ENCODE results near the gene NOS1AP. TPM values are rescaled to one million over a fixed set of nuclear protein-coding genes. Genes with fewer than 3 reads are reported as not detected.

NOS1AP gene
- under 0.01 TPM for total RNA-seq

GRCh38 chr1:162069334-162070093, at the start of gene NOS1AP:
Gene NOS1AP (plus strand): TSS chr1:162069691. CDS start chr1:162070178, 487 bp downstream.
- H3K27me3 ChIP-seq (ENCODE audit: insufficient read depth, low read length) = peaks cover 59% of the 10 kb centered on the region

GRCh38 chr1:162020150-162020549, 49.3 kb upstream of the NOS1AP start:
- Histone ChIP-seq H3K9me3 (ENCODE audit: low read depth, low read length) (no peaks in the 10 kb centered on the region), H3K4me1 (ENCODE audit: insufficient read depth, low read length) (peaks cover 13% of the 10 kb centered on the region), H3K4me3 (ENCODE audit: low read length) (no peak overlapping the region), H3K27me3 (ENCODE audit: insufficient read depth, low read length) (peaks cover 13% of the 10 kb centered on the region)

More at GRCh38 chr1:162069334-162070093, at the start of gene NOS1AP:
- H3K9me3 ChIP-seq (ENCODE audit: low read depth, low read length) = no peaks in the 10 kb centered on the region
- peak within 1 kb of the TSS; percentile 44 for H3K4me3 ChIP-seq (ENCODE audit: low read length)
- H3K4me1 ChIP-seq (ENCODE audit: insufficient read depth, low read length) = peaks cover 18% of the 10 kb centered on the region

GRCh38 chr1:162021124-162021523, 48.4 kb upstream of the NOS1AP start:
- H3K27me3 ChIP-seq (ENCODE audit: insufficient read depth, low read length) = peaks cover 21% of the 10 kb centered on the region
- H3K9me3 ChIP-seq (ENCODE audit: low read depth, low read length) = no peaks in the 10 kb centered on the region
- no peak overlapping the region for H3K4me3 ChIP-seq (ENCODE audit: low read length)
- peaks cover 13% of the 10 kb centered on the region for H3K4me1 ChIP-seq (ENCODE audit: insufficient read depth, low read length)

GRCh38 chr1:162022626-162023025, 46.9 kb upstream of the NOS1AP start:
- Histone ChIP-seq H3K9me3 (ENCODE audit: low read depth, low read length) (no peaks in the 10 kb centered on the region), H3K4me1 (ENCODE audit: insufficient read depth, low read length) (peaks cover 13% of the 10 kb centered on the region), H3K27me3 (ENCODE audit: insufficient read depth, low read length) (peaks cover 30% of the 10 kb centered on the region), H3K4me3 (ENCODE audit: low read length) (no peak overlapping the region)

GRCh38 chr1:162023181-162023546, 46.3 kb upstream of the NOS1AP start:
- peaks cover 31% of the 10 kb centered on the region for H3K27me3 ChIP-seq (ENCODE audit: insufficient read depth, low read length)
- H3K9me3 ChIP-seq (ENCODE audit: low read depth, low read length) = no peaks in the 10 kb centered on the region
- peaks cover 13% of the 10 kb centered on the region for H3K4me1 ChIP-seq (ENCODE audit: insufficient read depth, low read length)
- peak overlapping the region; percentile 44 for H3K4me3 ChIP-seq (ENCODE audit: low read length)

DNA sequence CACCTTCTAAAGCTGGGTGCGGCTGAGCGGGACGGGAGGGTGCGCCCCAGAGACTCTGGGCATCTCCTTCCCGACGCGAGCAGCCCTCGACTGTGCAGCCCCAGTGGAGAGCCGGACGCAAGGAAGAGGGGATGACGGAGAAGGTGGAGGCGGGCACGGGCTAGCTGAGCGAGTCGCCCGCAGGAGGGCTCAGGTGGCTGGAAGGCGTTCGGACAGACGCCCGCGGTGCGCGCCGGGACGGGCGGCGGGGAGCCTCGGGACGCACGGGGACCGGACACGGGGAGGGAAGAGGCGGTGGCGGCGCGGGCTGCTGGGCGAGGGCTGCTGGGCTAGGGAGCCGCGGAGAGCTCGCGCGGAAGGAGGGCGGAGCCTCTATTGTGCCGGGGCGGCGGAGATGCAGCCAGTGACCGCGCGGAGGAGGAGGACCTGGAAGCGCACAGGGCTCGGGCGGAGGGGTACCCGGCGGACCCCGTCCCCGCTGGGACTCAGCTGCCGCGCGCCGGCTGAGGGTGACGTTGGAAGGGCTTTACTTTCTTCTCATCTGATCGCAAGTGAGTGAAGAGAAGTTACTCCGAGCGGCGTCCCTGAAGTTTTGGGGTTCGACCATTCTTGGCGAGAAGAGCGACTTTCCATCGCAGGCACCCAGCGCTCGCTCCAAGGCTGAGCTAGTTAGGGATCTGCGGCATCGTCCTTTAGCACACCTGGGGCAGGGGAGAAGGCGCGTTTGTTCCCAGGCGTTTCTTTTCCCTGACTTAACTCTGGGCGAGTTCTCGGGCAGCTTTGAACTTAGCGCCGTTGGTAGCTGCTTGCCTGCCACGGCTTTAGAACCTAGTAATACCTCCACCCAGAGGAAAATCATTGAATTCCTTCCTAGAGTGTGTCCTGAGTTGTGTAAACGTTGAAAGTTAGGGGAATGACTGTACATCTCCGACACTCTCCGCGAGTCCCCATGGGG, 45.7 kb upstream of the NOS1AP start, which contains the start of gene OLFML2B:
Gene OLFML2B (minus strand): TSS at position 323 of the 955 bp plus-strand sequence. CDS start 439 bp downstream, outside the sequence.
- no peaks in the 10 kb centered on the region for H3K9me3 ChIP-seq (ENCODE audit: low read depth, low read length)
- peaks cover 19% of the 10 kb centered on the region for H3K4me1 ChIP-seq (ENCODE audit: insufficient read depth, low read length)
- H3K27me3 ChIP-seq (ENCODE audit: insufficient read depth, low read length) = peaks cover 33% of the 10 kb centered on the region
- H3K4me3 ChIP-seq (ENCODE audit: low read length) = peak within 1 kb of the TSS; percentile 44

GRCh38 chr1:162025541-162025940, 44.0 kb upstream of the NOS1AP start:
- Histone ChIP-seq H3K27me3 (ENCODE audit: insufficient read depth, low read length) (peaks cover 33% of the 10 kb centered on the region), H3K9me3 (ENCODE audit: low read depth, low read length) (no peaks in the 10 kb centered on the region), H3K4me1 (ENCODE audit: insufficient read depth, low read length) (peaks cover 24% of the 10 kb centered on the region), H3K4me3 (ENCODE audit: low read length) (no peak overlapping the region)

DNA sequence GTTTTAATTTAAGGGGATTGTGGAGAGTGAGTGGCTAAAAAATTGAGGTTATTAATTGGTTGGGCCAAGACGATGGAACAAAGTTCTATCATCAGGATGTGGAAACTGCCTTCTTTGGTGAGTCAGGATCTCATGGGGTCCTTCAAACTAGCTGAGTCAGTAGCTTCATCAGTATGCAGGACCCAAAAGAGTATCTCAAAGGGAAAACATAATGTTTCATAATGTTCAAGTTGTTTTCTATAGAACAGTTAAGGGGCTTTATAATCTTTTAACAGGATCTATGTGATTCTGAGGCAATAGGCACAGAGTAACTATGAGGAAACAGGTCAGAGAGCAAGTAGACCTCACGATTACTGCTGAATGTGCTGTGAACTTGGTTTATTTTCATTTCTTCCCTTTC, 42.6 kb upstream of the NOS1AP start:
- H3K4me1 ChIP-seq (ENCODE audit: insufficient read depth, low read length) = peaks cover 24% of the 10 kb centered on the region
- no peak overlapping the region for H3K4me3 ChIP-seq (ENCODE audit: low read length)
- peaks cover 33% of the 10 kb centered on the region for H3K27me3 ChIP-seq (ENCODE audit: insufficient read depth, low read length)
- H3K9me3 ChIP-seq (ENCODE audit: low read depth, low read length) = no peaks in the 10 kb centered on the region

DNA sequence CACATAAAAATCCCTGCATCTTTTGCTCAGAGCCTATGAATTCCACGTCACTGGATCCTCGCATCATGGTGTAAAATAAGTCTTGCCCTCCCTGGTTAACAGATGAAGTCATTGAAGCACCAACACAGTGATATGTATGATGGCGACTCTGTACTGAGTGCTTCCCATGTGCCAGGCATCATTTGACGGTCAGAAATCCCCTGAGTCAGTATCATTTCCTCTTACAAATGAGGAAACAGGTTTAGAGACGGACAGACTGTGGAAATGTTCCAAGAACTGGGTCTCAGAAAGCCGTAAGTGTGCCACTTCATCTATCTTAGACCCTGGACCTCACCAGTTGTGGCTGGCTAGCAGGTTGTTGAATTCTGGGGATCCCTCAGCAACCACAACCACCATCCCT, 40.8 kb upstream of the NOS1AP start:
- H3K27me3 ChIP-seq (ENCODE audit: insufficient read depth, low read length) = peaks cover 23% of the 10 kb centered on the region
- no peaks in the 10 kb centered on the region for H3K9me3 ChIP-seq (ENCODE audit: low read depth, low read length)
- H3K4me3 ChIP-seq (ENCODE audit: low read length) = no peak overlapping the region
- peaks cover 18% of the 10 kb centered on the region for H3K4me1 ChIP-seq (ENCODE audit: insufficient read depth, low read length)

GRCh38 chr1:162029157-162029556, 40.3 kb upstream of the NOS1AP start:
- Histone ChIP-seq H3K4me3 (ENCODE audit: low read length) (no peak overlapping the region), H3K9me3 (ENCODE audit: low read depth, low read length) (no peaks in the 10 kb centered on the region)

DNA sequence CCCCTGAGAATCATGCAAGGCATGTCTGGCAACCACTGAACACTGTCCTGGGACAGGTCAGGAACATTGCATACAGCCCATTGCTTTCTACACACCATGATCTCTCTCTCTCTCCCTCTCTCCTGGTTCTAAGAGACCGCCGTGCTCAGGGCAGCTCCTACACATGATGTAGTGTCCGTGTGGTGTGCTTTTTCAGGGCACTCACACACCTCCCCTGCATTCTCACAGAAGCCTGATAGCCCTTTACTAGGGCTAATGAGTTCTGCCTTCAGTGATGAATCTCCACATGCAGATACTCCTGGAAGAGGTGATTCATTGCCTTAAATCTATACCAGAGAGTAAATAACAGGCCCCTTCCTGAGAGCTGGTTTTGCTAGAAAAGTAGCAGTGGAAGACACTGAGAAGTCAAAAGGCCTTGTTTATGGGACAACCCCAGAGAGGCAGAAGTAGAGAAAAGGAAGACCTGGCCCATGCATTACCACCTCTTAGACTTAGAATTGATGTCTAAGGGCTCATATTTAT, 38.7 kb upstream of the NOS1AP start:
- Histone ChIP-seq H3K9me3 (ENCODE audit: low read depth, low read length) (no peaks in the 10 kb centered on the region), H3K27me3 (ENCODE audit: insufficient read depth, low read length) (peaks cover 14% of the 10 kb centered on the region), H3K4me3 (ENCODE audit: low read length) (no peak overlapping the region), H3K4me1 (ENCODE audit: insufficient read depth, low read length) (peaks cover 11% of the 10 kb centered on the region)

More at GRCh38 chr1:162029157-162029556, 40.3 kb upstream of the NOS1AP start:
- Histone ChIP-seq H3K4me1 (ENCODE audit: insufficient read depth, low read length) (peaks cover 14% of the 10 kb centered on the region), H3K27me3 (ENCODE audit: insufficient read depth, low read length) (peaks cover 23% of the 10 kb centered on the region)

DNA sequence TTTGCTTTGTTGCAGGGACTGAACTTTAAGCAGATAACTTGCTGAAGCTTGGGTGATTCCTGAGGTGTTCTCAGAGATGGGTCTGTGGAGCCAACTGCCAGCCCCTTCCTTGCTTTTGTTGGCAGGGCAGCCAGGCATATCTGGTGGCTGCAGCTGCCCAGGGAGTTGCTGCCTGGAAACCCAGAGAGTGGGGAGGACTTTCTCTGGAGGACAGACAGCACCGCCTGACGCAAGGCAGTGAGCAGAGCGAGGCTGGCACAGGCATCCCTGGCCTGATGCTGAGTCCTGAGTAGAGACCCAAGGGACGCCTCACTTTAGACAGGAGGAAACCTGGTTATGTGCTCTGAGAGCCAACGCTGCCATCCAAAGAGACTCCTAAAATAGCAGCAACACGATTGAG, 36.1 kb upstream of the NOS1AP start:
- Histone ChIP-seq H3K27me3 (ENCODE audit: insufficient read depth, low read length) (no peaks in the 10 kb centered on the region), H3K4me1 (ENCODE audit: insufficient read depth, low read length) (peaks cover 9% of the 10 kb centered on the region), H3K9me3 (ENCODE audit: low read depth, low read length) (no peaks in the 10 kb centered on the region), H3K4me3 (ENCODE audit: low read length) (no peak overlapping the region)

DNA sequence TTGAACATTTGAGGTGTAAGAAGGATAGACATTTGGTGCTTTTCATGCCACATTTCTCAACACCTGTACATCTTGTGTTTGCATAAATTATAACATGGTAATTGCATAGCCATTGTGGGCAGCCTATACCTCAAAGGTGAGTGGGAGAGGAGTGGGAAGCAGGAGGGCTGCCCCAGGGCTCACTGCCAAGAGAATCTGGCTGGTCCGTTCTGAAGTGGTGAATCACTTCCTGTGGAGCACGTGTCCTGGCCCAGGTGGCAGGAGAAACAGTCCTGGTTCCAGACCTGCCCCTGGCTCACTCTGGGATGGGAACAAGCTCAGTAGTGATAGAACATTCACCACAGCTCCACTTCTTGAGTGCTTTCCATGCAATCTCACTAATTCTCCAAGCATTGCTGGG, 34.2 kb upstream of the NOS1AP start:
- Histone ChIP-seq H3K9me3 (ENCODE audit: low read depth, low read length) (no peaks in the 10 kb centered on the region), H3K27me3 (ENCODE audit: insufficient read depth, low read length) (no peaks in the 10 kb centered on the region), H3K4me3 (ENCODE audit: low read length) (no peak overlapping the region), H3K4me1 (ENCODE audit: insufficient read depth, low read length) (no peaks in the 10 kb centered on the region)

- Histone ChIP-seq H3K4me1 (ENCODE audit: insufficient read depth, low read length) (no peaks in the 10 kb centered on the region), H3K4me3 (ENCODE audit: low read length) (no peak overlapping the region), H3K9me3 (ENCODE audit: low read depth, low read length) (no peaks in the 10 kb centered on the region), H3K27me3 (ENCODE audit: insufficient read depth, low read length) (no peaks in the 10 kb centered on the region)
These were observed 33.3 kb upstream of the NOS1AP start for GRCh38 chr1:162036163-162036562.

- no peaks in the 10 kb centered on the region for H3K4me1 ChIP-seq (ENCODE audit: insufficient read depth, low read length)
- H3K9me3 ChIP-seq (ENCODE audit: low read depth, low read length) = no peaks in the 10 kb centered on the region
- H3K4me3 ChIP-seq (ENCODE audit: low read length) = no peak overlapping the region
- no peaks in the 10 kb centered on the region for H3K27me3 ChIP-seq (ENCODE audit: insufficient read depth, low read length)
These were observed 30.9 kb upstream of the NOS1AP start for GRCh38 chr1:162038624-162039023.

All from mononuclear cell (primary cell).